HepG2 (cell line): ENCODE results near the gene KCTD13. TPM values are rescaled to one million over a fixed set of nuclear protein-coding genes. Genes with fewer than 3 reads are reported as not detected.
A peak's percentile ranks its signal among the peaks of the same experiment; 100 is the strongest.

ENCODE experiments used
- ATF6 ChIP-seq: sonication (generic); formaldehyde crosslinking; conservative IDR thresholded peaks from 2 replicates; pipeline ENCODE4 v1.4.0; 2020; ENCODE audit warnings: missing genetic modification reagents
- BRD4 ChIP-seq: sonication (generic); formaldehyde crosslinking; IDR thresholded peaks from 2 replicates; pipeline ENCODE4 v1.4.0; 2020; ENCODE audit warnings: missing genetic modification reagents
- GLMP ChIP-seq: sonication (generic); formaldehyde crosslinking; IDR thresholded peaks from 2 replicates; pipeline ENCODE4 v1.9.0; 2021; ENCODE audit warnings: missing genetic modification reagents, mild to moderate bottlenecking, borderline replicate concordance
- JARID2 ChIP-seq: sonication (generic); formaldehyde crosslinking; IDR thresholded peaks from 2 replicates; pipeline ENCODE4 v1.8.1; 2023; ENCODE audit warnings: missing genetic modification reagents, inconsistent platforms; ENCODE audit not compliant: insufficient replicate concordance
- KLF15 ChIP-seq: sonication (generic); formaldehyde crosslinking; IDR thresholded peaks from 2 replicates; pipeline ENCODE4 v1.8.1; 2023; ENCODE audit warnings: borderline replicate concordance, mild to moderate bottlenecking, inconsistent platforms, missing genetic modification reagents, mixed read lengths
- MIER3 ChIP-seq: IDR thresholded peaks from 2 replicates; pipeline ENCODE4 v1.6.1; 2016; ENCODE audit warnings: missing compliant biosample characterization, borderline replicate concordance
- NFRKB ChIP-seq: fragments of 450-650 bp; IDR thresholded peaks from 2 replicates; pipeline ENCODE4 v1.6.1; 2017
- NR2F1 ChIP-seq, 2 experiments: fragments of 450-650 bp in 1 of 2; formaldehyde crosslinking in 1 of 2; IDR thresholded peaks; 2 replicates each; pipeline versions ENCODE4 v1.5.0 to v1.6.1; 2016 to 2020; ENCODE audit warnings: mild to moderate bottlenecking in 1 of 2, missing compliant biosample characterization in 1 of 2, missing genetic modification reagents in 1 of 2, moderate library complexity in 1 of 2
- ZBTB10 ChIP-seq: sonication (generic); formaldehyde crosslinking; IDR thresholded peaks from 2 replicates; pipeline ENCODE4 v1.4.0; 2020; ENCODE audit warnings: missing genetic modification reagents, borderline replicate concordance
- ZNF556 ChIP-seq: sonication (generic); formaldehyde crosslinking; IDR thresholded peaks from 2 replicates; pipeline ENCODE4 v1.4.0; 2020; ENCODE audit warnings: mild to moderate bottlenecking, missing genetic modification reagents, borderline replicate concordance
- ZNF569 ChIP-seq: sonication (generic); formaldehyde crosslinking; IDR thresholded peaks from 2 replicates; pipeline ENCODE4 v1.5.0; 2020; ENCODE audit warnings: mild to moderate bottlenecking, missing genetic modification reagents, moderate library complexity, borderline replicate concordance
- ZNF605 ChIP-seq: sonication (generic); formaldehyde crosslinking; IDR thresholded peaks from 2 replicates; pipeline ENCODE4 v1.8.0; 2022; ENCODE audit warnings: mild to moderate bottlenecking, missing genetic modification reagents
- ZNF724P ChIP-seq: sonication (generic); formaldehyde crosslinking; IDR thresholded peaks from 2 replicates; pipeline ENCODE4 v1.8.0; 2022; ENCODE audit warnings: missing genetic modification reagents, borderline replicate concordance
- ZNF772 ChIP-seq: sonication (generic); formaldehyde crosslinking; IDR thresholded peaks from 2 replicates; pipeline ENCODE4 v1.5.0; 2020; ENCODE audit warnings: mild to moderate bottlenecking, missing genetic modification reagents
- ZNF891 ChIP-seq: sonication (generic); formaldehyde crosslinking; IDR thresholded peaks from 2 replicates; pipeline ENCODE4 v1.5.0; 2020; ENCODE audit warnings: mild to moderate bottlenecking, missing genetic modification reagents
- polyA plus RNA-seq, 8 experiments: library from polyadenylated mRNA; depleted of rRNA in 3 of 8; stranded (reverse) in 7 of 8; unstranded in 1 of 8; fragments of >200 nt; fragmentation: Illumina TruSeq in 4 of 8; extraction: Trizol in 4 of 8; gene quantifications; 2 replicates each; pipeline versions ENCODE4 v1.2.1 to v1.2.3, GENCODE V29; 2011 to 2016; ENCODE audit warnings: low read depth in 4 of 8, missing spikeins in 1 of 8, mixed read lengths in 1 of 8; ENCODE audit not compliant: insufficient read depth in 1 of 8
- total RNA-seq, 5 experiments: library from RNA; depleted of rRNA; stranded (reverse); fragments of >200 nt; fragmentation: Illumina TruSeq; extraction: Trizol; gene quantifications; 2 replicates each; pipeline ENCODE4 v1.2.3, GENCODE V29; 2016; ENCODE audit warnings: low read depth in 1 of 5
- TF ChIP-seq, protein P1 (sequence below): sonication (generic); formaldehyde crosslinking; IDR thresholded peaks from 2 replicates; pipeline ENCODE4 v1.8.1; 2023; ENCODE audit warnings: missing genetic modification reagents, inconsistent platforms, borderline replicate concordance
- TF ChIP-seq, protein P2 (sequence below): sonication (generic); formaldehyde crosslinking; IDR thresholded peaks from 2 replicates; pipeline ENCODE4 v1.4.0; 2020; ENCODE audit warnings: missing genetic modification reagents

The KCTD13 gene
- total and polyA plus RNA-seq, 2 of the 13 experiments (the other 11 are each of a cell fraction or from before 2014, with no cell fraction given), result 6.3 to 14.7 TPM

GRCh38 chr16:29863669-29863984 is 62.4 kb downstream of the KCTD13 start (continued):
- no peak for TF ChIP-seq ZBTB10 (CRISPR knock-in tag)
- no peak for TF ChIP-seq KLF15 (CRISPR knock-in tag)
- TF ChIP-seq ZNF891 (CRISPR knock-in tag), result peak; percentile 19; the same call in 1 of the 2 replicates
- TF ChIP-seq, protein P1, sequence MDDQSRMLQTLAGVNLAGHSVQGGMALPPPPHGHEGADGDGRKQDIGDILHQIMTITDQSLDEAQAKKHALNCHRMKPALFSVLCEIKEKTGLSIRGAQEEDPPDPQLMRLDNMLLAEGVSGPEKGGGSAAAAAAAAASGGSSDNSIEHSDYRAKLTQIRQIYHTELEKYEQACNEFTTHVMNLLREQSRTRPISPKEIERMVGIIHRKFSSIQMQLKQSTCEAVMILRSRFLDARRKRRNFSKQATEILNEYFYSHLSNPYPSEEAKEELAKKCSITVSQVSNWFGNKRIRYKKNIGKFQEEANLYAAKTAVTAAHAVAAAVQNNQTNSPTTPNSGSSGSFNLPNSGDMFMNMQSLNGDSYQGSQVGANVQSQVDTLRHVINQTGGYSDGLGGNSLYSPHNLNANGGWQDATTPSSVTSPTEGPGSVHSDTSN, result no peak
- peak; percentile 17; the same call in 1 of the 2 replicates for TF ChIP-seq ZNF772 (CRISPR knock-in tag)
- TF ChIP-seq ZNF724P (CRISPR knock-in tag), result no peak
- TF ChIP-seq ATF6, result 0 out of 2 replicates have a peak, but pooled peaks have one; percentile 2
- TF ChIP-seq GLMP (CRISPR knock-in tag), result no peak
- peak; percentile 3 for TF ChIP-seq JARID2 (CRISPR knock-in tag)
- TF ChIP-seq NR2F1 (CRISPR knock-in tag; IDR thresholded peaks at IDR 0.05), result peak in 1 of 2 experiments; percentile 40; a peak in 1 of 4 replicates
- no peak for TF ChIP-seq ZNF556 (CRISPR knock-in tag)
- 0 out of 2 replicates have a peak, but pooled peaks have one; percentile 2 for TF ChIP-seq MIER3 (CRISPR knock-in tag)
- TF ChIP-seq NFRKB, result no peak
- TF ChIP-seq BRD4 (CRISPR knock-in tag), result 0 out of 2 replicates have a peak, but pooled peaks have one; percentile 4
- peak; percentile 91; the same call in 1 of the 2 replicates for TF ChIP-seq ZNF605 (CRISPR knock-in tag)
- TF ChIP-seq, protein P2, sequence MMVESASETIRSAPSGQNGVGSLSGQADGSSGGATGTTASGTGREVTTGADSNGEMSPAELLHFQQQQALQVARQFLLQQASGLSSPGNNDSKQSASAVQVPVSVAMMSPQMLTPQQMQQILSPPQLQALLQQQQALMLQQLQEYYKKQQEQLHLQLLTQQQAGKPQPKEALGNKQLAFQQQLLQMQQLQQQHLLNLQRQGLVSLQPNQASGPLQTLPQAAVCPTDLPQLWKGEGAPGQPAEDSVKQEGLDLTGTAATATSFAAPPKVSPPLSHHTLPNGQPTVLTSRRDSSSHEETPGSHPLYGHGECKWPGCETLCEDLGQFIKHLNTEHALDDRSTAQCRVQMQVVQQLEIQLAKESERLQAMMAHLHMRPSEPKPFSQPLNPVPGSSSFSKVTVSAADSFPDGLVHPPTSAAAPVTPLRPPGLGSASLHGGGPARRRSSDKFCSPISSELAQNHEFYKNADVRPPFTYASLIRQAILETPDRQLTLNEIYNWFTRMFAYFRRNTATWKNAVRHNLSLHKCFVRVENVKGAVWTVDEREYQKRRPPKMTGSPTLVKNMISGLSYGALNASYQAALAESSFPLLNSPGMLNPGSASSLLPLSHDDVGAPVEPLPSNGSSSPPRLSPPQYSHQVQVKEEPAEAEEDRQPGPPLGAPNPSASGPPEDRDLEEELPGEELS (CRISPR knock-in tag), result no peak
- TF ChIP-seq ZNF569 (CRISPR knock-in tag), result no peak
